ENCODE measurements around the gene CFAP45.

DNA sequence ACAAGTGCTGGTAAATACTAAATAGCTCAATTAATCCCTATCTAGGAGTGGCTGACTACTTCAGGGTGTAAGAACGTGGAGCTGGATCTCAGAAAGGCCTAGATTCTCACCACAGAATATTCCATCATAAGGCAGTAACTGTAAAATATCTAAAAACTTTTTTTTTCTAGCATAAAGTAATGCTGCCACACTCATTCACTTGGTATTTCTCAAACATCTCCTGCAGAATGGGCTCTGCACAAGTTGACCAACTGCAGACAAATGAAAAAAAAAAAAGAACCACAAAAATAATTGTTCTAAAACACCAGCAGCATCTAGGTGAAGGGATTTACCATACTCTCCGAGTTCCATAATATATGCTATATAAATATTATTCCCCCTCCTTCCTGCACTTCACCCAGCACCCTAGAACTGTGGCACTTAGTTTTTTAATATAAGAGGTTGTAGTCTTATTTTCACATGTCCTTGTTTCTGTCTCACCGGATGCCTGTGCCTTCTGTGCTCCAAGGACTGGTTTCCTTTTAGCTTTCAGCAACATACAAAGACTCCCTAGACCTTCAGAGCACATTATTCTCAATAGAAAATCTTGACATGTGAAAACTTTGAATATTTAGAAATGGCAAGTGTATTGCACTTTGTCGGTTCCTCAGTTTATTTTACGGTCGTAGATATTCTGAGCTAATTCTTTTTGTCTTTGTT is 46.4 kb downstream of the CFAP45 start:
- TF ChIP-seq, protein P1, sequence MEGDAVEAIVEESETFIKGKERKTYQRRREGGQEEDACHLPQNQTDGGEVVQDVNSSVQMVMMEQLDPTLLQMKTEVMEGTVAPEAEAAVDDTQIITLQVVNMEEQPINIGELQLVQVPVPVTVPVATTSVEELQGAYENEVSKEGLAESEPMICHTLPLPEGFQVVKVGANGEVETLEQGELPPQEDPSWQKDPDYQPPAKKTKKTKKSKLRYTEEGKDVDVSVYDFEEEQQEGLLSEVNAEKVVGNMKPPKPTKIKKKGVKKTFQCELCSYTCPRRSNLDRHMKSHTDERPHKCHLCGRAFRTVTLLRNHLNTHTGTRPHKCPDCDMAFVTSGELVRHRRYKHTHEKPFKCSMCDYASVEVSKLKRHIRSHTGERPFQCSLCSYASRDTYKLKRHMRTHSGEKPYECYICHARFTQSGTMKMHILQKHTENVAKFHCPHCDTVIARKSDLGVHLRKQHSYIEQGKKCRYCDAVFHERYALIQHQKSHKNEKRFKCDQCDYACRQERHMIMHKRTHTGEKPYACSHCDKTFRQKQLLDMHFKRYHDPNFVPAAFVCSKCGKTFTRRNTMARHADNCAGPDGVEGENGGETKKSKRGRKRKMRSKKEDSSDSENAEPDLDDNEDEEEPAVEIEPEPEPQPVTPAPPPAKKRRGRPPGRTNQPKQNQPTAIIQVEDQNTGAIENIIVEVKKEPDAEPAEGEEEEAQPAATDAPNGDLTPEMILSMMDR (IDR thresholded peaks at IDR 0.05): no peak
- TF ChIP-seq POLR2A (IDR thresholded peaks at IDR 0.05): no peak
